ENCODE measurements around the gene MEF2A. TPM values are rescaled to one million over a fixed set of nuclear protein-coding genes. Genes with fewer than 3 reads are reported as not detected.

The MEF2A gene
- total and polyA plus RNA-seq, 10 of the 15 experiments (the other 5 are each of a cell fraction or from before 2014, with no cell fraction given): 7.2 to 46.7 (median 35.9) TPM

DNA sequence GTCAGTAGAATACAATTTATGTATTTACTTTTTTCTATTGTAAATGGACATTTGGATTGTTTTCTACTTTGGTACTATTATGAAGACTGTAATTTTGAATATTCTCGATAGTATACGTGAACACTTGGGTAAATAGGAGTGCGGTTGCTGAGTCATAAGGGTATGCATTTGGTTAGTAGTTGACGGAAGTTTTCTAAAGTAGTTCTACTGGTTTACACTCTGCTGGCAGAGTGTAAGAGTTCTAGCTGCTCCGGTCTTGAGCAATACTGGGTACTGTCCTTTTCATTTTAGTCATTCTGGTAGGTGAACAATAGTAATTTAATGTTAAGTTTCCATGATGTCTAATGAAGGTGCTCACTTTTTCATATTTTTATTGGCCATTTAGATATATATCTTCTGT lies 70.0 kb downstream of the MEF2A start (continued):
- TF ChIP-seq PBX3 (IDR thresholded peaks at IDR 0.05; ENCODE audit: insufficient replicate concordance, low read depth, low read length): no peak
- TF ChIP-seq BACH1 (IDR thresholded peaks at IDR 0.05; ENCODE audit: borderline replicate concordance): no peak
- no peak for TF ChIP-seq FOS (IDR thresholded peaks at IDR 0.05; ENCODE audit: borderline replicate concordance, extremely low read depth, insufficient read length)
- 0 out of 2 replicates have a peak, but pooled peaks have one; percentile 27 for TF ChIP-seq PML (IDR thresholded peaks at IDR 0.05; ENCODE audit: low read length)
- peak; percentile 91 for TF ChIP-seq RUNX3 (IDR thresholded peaks at IDR 0.05; ENCODE audit: low read length)
- TF ChIP-seq EED (IDR thresholded peaks at IDR 0.05; ENCODE audit: low read depth): no peak
- peak; percentile 40; the same call in 1 of the 2 replicates for TF ChIP-seq CREM (IDR thresholded peaks at IDR 0.05; ENCODE audit: low read depth)
- TF ChIP-seq CBX5 (IDR thresholded peaks at IDR 0.05; ENCODE audit: low read depth): peak; percentile 92; the same call in 1 of the 2 replicates
- TF ChIP-seq ZNF274 (IDR thresholded peaks at IDR 0.05; ENCODE audit: insufficient read depth, insufficient read length): no peak
- no peak for TF ChIP-seq POLR2A (IDR thresholded peaks at IDR 0.05; ENCODE audit: low read depth, low read length)
- no peak for TF ChIP-seq NFYA (IDR thresholded peaks at IDR 0.05; ENCODE audit: borderline replicate concordance, low read depth, low read length)
- no peak for TF ChIP-seq ATF7 (IDR thresholded peaks at IDR 0.05; ENCODE audit: low read depth)
- no peak for TF ChIP-seq ZSCAN29 (IDR thresholded peaks at IDR 0.05)
- TF ChIP-seq, protein P1, sequence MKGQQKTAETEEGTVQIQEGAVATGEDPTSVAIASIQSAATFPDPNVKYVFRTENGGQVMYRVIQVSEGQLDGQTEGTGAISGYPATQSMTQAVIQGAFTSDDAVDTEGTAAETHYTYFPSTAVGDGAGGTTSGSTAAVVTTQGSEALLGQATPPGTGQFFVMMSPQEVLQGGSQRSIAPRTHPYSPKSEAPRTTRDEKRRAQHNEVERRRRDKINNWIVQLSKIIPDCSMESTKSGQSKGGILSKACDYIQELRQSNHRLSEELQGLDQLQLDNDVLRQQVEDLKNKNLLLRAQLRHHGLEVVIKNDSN (IDR thresholded peaks at IDR 0.05; ENCODE audit: borderline replicate concordance, extremely low read length, insufficient read depth, low read depth, low read length): no peak
- no peak for TF ChIP-seq ZNF217 (IDR thresholded peaks at IDR 0.05)
- no peak for TF ChIP-seq GATAD2B (conservative IDR thresholded peaks at IDR 0.05; ENCODE audit: low read depth)
- no peak for TF ChIP-seq RB1 (IDR thresholded peaks at IDR 0.05; ENCODE audit: borderline replicate concordance)
